Activated CD8-positive, alpha-beta memory T cell treated with anti-CD3 and anti-CD28 coated beads for 1 hour (primary cell): ENCODE results near the gene SORL1.
A peak's percentile ranks its signal among the peaks of the same experiment; 100 is the strongest.

Source experiments
- DNase-seq, 2 donors: peaks; one replicate each; pipeline ENCODE4 v3.0.0-alpha.2; 2020; ENCODE audit warnings: low read depth in 1 of 2; ENCODE audit errors: extremely low read depth in 1 of 2

The SORL1 gene

DNA sequence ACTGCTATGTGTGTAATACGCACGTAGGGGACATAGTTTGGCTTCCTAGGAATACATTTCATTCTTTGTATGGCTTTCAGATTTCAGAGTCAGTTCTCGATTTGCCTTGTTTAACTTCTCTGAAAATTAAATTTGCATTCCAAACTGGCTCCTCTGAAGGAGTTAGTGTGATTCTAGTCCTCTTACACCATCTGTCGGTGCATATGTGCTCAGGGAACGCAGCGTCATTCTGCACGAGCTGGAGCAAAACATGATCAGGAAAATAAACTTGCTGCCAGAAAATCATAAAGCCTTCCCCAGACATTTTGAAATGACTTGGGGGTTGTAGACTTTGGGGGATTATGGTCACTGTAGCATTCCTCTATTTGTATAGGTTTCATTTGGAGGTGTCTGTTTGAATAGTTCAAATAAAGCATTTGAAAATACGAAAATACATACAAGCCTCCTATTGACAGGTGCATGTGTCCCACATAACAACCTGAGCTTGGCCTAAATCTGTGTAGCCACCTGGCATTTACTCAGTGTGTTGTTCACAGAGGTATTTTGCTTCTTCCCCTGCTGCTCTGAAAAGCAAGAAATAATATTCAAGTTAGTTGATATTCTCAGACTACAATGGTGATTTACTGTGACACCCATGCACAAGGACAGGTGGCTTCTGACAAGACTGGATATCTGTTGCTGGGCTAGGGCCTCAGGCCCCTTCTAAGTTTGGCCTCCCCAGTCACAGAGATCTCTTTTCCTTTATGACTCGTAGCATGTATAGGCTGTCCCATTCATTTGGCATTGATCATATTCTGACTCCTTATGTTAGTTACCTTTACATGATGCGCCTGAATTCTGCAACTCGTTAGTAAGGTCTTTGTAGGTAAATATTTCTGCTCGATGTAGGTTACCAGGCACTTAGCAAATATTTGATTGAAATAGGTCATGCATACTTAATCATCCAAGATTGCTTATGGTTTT, 82.3 kb downstream of the SORL1 start:
- no peak for DNase-seq

DNA sequence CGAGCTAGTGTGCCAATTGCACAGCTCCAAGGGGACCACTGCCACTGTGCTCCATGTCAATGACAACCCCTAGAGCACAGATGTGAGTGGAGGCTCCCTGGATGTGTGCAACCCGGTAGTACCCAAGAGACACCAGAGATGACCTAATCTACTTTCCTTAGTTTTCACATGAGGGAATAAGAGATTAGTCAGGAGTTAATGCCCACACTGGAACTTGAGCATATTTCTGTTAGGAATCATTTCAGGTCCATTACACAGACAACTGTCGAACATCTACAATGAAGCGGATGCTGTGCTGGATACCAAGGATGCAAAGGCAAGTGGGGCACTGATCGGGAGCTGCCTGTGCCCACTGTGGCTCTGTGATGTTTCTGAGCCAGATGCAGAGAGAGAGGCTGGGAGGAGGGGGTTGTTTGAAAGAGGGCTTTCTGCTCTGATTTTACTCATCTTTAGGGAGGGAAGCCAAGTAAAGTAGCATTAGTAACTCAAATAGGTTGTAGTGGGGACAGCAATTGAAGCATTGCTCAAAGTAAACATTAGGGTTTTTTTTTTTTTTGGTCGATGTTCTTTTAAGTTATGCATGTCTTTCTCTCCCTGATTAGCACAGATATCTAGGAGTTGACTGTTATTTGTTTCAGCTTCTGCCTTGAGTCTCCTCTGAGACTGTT, 83.1 kb downstream of the SORL1 start:
- no peak for DNase-seq

DNA sequence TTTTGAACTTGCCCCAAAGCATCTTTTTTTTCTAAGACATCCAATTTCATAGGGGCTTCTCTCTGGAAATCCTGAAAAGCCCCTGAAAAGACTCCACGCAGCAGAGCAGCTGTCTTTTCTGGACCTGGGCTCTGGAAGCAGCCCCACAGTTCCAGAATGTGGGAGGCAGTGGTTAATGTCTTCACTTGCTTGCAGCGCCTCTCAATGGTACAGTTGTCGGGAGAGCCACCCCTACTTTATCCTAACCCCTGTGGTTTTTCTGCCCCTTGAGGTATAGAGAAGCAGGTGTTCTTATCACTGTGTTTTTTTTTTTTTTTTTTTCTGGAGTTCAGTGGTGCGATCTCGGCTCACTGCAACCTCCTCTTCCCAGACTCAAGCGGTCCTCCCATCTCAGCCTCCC, 84.0 kb downstream of the SORL1 start:
- DNase-seq = no peak

DNA sequence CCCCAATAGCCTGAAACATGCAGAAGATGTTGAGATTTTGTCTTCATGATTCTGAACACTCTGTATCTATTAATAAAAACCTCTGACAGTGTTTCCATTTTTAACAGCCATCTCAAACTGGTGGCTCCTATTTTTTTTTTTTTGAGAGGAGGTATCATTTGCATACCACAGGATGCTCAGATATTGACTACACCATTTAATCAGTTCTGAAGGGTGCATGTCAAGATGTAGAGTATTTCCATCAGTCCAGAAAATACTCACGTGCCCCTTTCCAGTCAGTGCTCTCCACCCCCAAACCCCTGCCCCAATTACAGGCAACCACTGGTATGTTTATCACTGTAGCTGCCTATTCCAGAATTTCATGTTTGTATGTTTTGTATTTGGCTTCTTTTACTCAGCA, 85.9 kb downstream of the SORL1 start:
- no peak for DNase-seq

DNA sequence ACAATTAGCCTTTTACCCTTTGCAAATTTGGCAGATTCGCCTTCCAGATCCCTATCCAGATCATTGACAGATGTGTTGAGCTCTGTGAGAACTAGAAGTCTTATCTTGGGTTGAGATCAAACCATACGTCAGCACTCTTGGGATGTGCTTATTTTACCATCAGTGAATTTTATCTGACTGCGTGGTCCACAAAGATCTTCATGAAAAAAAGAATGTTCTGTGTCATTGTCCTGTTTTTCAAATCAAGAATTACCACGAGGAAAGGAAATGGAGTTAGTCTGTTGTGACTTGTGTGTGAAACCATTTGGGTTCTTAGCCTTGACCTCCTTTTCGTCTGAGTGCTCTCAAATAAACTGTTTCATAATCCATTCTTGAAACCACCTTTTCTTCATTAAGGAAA, 86.9 kb downstream of the SORL1 start:
- no peak for DNase-seq

DNA sequence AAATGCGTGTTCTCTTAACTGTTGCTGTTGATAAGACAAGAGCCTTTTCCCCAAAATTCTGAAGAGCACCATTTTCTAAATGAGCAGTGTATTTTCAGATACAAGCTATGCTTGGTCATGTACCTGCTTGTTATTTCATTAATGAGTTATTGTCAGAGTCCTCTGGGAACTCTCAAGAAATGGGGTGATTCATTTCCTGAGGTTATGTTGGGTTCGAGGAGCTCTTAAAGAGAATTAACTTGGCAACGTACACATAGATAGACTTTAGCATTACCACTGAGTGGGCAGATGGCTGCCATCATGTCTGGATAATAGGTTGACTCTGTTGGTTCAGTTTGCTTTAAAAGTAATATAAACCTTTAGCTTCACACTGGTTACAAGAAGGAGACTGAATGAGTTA, 88.5 kb downstream of the SORL1 start:
- DNase-seq = no peak

DNA sequence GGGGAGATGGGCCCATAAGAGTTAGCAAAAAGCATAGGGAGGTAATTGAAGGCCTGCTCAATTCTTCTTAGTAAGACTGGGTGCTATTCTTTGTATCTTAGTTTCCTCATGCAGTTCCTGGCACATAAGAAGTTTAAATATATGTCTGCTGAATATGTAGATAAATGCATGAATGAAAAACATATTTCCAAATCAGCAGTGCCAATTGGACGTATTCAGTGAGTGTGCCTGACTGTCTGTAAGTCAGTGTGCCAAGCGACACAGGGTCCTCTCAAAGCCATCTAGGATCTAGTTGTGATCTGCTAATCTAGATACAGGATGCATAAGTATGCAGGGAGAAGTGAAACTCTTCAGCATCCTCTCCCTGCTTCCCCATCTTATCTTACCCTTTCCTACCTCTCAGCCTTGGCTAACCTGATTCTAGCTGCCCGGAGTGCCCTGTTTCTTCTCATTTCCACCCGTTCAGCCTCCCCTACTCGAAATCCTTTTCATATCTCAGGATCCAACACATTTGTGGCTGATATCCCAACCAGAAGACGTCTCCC, 91.8 kb downstream of the SORL1 start:
- no peak for DNase-seq

DNA sequence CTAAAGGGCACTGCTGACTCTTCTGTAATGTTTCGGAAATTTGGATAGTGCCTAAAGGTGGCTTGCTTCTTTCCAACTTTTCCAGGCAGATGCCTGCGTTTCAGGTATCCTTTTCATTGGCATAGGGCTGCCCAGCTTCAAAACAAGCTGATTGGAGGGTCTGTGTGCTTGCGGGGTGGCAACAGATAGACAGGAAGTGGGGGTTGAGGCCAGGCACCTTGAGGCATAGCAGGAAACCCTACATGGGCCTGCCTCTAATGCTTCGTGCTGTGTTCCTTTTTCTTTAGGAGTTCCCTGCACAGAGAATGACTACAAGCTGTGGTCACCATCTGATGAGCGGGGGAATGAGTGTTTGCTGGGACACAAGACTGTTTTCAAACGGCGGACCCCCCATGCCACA, 92.8 kb downstream of the SORL1 start:
- DNase-seq = peak in 1 of 2 donors; percentile 3

DNA sequence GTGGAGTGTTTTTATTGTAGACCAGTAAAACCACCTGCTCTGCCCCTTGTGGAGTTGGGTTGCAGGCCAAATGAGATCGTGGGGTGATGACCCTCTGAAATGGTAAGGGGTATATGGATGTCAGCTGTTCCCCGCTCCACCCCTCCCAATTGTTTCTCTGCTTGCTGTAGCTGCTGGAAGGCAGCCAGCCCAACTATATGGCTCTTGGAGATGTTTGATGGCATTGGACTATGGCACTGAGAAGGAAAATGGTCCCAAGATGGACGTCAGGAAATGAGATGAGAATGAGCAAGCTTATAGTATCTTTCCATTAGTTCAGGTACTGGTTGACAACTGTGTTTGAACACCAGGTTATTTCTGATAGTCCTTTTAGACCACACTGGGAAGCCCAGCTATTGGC, 95.5 kb downstream of the SORL1 start:
- DNase-seq = no peak

DNA sequence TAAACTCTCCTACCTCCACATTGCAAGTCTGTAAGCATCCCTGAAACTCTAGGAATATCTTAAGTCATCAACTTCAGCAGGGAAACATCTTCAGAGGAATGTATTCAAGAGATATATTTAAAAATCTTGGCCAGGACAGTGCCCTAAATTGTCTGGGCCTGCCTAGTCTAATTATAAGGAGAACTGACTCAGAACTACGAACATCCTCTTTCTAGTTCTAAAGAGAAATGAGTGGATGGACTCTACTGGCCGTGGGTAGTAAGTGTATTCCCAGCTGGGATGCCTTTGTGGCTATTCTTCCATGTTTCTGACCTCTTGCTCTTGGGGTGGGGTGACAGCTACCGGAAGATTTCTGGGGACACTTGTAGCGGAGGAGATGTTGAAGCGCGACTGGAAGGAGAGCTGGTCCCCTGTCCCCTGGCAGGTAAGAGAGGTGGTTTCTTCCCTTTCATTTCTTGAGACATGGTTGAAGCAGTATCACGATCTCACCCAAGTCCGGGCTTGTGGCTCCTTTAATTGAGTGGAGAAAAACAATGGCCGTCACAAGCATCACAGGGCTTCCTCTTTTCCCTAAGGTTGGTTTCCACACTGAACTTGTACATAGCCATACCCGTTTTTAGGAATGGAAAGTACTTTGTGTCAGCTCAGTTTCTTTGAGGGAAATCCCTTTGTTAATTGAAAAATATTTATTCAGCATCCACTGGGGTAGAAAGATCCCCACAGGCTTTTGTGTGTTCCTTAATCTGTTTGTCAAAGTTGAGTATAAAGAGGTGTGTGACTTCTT, 98.3 kb downstream of the SORL1 start:
- no peak for DNase-seq

DNA sequence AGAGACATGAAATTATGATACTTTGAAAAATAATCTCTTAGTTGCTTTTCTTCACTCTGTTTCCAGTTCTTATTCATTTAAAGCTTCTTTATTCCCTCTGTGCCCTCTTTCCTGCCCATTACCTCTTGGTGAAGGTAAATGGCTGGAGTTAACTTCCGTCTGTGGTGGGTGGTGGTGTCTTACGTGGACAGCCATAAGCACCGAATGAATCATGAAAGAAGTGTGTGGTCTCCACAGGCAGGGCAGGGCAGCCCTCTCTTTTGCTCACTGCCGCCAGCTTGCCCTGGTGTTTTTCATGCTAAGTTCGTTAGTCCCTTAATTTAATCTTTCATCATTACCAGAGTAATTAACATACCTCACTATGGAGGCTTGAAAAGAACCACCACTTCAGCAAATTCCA, 99.3 kb downstream of the SORL1 start:
- DNase-seq = no peak

DNA sequence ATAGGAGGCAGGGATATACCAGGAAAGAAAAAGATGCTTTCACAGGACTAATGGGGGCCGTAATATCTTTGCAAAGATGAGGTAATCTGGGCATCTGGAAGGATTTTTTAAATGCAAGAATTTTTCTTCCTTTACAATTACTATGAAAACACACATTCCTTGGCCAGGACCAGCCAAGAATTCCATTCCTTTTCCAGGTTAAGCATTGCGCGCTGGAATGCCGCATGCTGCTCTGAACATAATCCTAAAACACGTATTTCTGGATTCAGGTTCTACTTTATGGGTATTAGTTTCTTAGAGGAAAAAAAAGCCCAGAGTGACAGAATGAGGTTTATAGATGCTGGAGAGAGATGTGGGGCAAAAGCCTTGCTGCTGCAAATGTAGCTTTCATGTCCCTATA, 100.0 kb downstream of the SORL1 start:
- no peak for DNase-seq

DNA sequence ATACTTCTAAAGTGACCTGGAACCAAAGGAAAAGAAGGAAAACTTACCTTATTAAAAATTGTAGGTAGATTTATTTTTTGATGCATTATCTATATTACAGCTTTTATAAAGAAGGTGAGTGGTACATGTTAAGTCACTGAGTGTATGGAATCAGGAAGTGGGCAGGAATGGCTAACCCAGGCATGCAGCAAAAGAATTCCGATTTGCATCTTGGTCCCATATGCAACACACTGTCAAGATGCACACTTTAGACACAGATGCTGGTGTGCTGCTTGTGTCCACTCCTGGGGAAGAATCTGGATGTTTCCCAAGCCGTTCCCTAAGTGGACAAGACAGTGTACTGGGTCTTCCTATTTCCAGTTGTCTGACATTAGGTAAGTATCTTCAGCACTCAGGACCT, 100.5 kb downstream of the SORL1 start:
- DNase-seq = no peak

DNA sequence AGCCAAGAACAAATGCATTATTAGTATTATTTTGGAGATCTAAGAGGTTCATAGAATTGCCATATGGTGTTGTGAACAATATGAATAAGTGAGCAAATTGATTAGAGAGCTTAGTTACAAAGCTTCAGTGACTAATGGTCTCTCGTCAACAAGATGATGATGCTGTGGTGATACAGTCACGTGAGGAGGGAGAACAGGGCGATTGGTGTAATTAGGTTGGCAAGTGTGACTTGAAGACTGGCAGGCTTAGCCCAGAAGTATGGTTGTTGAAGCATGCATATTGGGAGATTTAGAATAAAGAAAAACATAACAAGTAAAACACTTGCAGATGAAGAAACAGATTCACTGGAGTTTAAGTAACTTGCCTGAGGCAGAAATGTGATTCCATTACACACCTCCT, 101.3 kb downstream of the SORL1 start:
- no peak for DNase-seq

DNA sequence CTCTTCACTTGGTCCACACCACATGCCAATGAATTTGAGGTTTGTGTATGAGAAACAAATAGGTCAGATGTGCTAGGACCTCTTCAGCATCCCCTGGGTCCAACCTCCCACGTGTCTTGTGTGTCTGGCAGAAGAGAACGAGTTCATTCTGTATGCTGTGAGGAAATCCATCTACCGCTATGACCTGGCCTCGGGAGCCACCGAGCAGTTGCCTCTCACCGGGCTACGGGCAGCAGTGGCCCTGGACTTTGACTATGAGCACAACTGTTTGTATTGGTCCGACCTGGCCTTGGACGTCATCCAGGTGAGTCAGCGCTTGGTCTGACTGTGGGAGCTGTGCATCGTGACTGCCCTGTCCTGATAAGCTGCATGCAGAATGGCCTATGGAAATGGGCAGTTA, 101.7 kb downstream of the SORL1 start:
- no peak for DNase-seq

DNA sequence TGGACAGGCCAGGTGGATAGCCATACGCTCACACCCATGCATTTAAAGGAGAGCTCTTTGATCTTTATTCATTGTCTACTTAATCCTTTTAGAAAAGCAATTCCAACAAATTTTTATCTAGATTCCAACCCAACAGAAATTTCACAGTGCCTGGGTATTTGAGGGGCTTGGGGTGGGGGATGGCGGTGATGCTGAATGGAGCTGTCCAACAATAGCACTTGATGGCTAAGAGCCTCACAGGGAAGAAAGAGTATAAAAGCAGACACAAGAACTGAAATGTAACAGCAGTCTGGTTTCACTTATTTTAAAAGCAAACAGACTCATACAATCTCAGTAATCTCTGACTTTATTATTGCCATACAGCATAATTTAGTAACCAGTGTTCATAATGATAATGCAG, 102.4 kb downstream of the SORL1 start:
- no peak for DNase-seq

DNA sequence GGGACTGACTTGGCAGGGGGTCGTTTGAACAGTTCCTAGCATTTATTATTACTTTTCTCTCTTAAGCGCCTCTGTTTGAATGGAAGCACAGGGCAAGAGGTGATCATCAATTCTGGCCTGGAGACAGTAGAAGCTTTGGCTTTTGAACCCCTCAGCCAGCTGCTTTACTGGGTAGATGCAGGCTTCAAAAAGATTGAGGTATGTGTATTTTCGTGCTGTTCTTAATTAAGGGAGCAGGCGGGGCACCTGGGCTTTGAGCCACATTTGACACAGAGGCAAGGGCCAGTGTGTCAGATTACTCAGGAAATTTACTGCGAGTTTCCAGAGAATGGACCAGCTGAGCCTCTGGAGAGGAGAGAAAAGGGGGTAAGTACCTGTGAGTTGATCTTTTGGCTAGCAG, 103.0 kb downstream of the SORL1 start:
- no peak for DNase-seq

DNA sequence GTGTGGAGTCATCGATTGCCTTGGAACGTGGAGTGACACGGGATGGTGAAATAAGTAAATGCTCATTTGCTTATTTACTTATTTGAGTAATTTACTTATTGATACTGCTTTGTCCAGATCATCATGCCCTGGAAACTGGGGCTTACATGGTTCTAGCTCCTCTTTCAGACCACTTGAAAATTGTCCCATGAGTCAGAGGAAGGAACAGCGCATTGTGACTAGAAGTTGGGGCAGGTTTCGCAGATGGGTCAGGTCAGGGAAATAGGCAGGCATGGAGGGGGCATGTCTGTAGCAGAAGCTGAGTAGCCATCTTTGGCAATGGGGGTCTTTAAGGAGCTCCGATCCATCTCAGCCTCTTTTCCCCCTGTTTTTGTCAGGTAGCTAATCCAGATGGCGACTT, 104.8 kb downstream of the SORL1 start:
- DNase-seq = no peak

DNA sequence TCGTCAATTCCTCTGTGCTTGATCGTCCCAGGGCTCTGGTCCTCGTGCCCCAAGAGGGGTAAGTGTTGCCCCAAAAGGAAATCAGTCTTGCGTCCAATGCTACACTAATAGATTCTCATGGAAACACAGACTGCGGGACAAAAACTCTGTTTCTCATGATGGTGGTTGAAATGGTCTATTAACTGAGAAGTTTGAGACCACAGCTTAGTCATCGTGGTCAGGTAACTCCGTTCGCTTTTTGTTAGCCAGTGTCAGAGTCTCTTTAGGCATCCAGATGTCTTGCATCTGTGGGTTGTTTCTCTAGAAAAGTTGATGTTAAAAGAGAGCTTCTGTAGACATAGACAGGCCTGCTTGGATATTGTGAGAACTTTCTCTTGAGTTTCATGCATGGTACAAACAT, 105.2 kb downstream of the SORL1 start:
- DNase-seq = no peak

DNA sequence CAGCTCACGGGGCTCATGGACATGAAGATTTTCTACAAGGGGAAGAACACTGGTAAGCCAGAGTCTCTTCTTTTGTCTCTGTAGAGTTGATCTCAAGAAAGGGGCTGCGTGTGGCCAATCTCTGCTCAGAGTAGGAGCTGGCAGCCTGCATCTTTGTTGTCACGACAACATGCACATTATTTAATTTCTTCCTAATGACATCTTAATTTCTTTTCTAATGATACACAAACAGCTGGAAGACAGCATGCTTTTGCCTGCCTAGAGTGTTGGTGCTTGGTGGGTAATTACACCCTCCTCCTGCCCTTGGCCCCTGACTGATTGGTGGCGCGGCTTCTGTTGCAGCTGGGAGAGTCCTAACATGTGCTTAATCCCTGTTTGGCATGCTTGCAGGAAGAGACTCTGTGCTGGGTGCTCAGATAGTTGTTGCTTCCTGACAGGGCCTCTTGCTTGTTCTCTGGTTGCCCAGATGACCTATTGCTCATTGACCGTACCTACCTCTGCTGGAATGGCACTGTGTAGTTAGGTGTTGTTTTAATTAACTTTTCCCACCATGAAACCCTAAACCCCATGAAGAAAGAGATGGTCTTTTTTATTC, 107.6 kb downstream of the SORL1 start:
- no peak for DNase-seq

DNA sequence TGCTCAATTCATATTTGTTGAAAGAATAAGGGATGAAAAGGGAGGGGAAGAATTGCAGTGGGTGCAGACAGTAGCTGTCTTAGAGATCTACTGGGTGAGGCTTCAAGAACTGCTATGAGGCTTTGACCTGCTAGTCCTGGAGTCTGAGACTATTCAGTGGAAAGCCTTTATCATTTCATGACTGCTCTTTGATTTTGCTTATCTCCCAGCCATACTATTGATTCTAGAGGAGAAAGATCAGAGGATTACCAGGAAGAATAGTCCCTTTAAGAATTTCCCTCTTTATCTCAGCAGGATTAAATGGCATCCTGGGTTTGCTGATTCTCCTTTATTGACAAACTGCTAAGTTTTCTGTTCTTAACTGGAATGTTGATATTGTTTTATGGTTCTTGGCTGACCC, 108.1 kb downstream of the SORL1 start:
- no peak for DNase-seq
